ENCODE data around the gene CPNE9.

Gene CPNE9

GRCh38 chr3:9687514-9687913, 16.1 kb upstream of the CPNE9 start:
- DNase-seq (ENCODE audit: low read depth), result no peak

- no peak for DNase-seq (ENCODE audit: low read depth)
Measured at GRCh38 chr3:9688961-9689360, 14.7 kb upstream of the CPNE9 start.

GRCh38 chr3:9689757-9690156, 13.9 kb upstream of the CPNE9 start:
- no peak for DNase-seq (ENCODE audit: low read depth)

- DNase-seq (ENCODE audit: low read depth), result no peak
Measured at GRCh38 chr3:9690451-9691450, 12.9 kb upstream of the CPNE9 start.

- no peak for DNase-seq (ENCODE audit: low read depth)
Measured at GRCh38 chr3:9691636-9692035, 12.0 kb upstream of the CPNE9 start.

- DNase-seq (ENCODE audit: low read depth), result no peak
Measured at GRCh38 chr3:9692416-9692815, 11.2 kb upstream of the CPNE9 start.

- DNase-seq (ENCODE audit: low read depth), result no peak
Measured at GRCh38 chr3:9695345-9695744, 8.3 kb upstream of the CPNE9 start.

GRCh38 chr3:9695746-9696145, 7.9 kb upstream of the CPNE9 start:
- DNase-seq (ENCODE audit: low read depth), result no peak

GRCh38 chr3:9696480-9697220, 7.0 kb upstream of the CPNE9 start:
- no peak for DNase-seq (ENCODE audit: low read depth)

GRCh38 chr3:9697892-9698291, 5.7 kb upstream of the CPNE9 start:
- DNase-seq (ENCODE audit: low read depth), result no peak

GRCh38 chr3:9698293-9698692, 5.3 kb upstream of the CPNE9 start:
- no peak for DNase-seq (ENCODE audit: low read depth)

GRCh38 chr3:9700536-9700935, 3.1 kb upstream of the CPNE9 start:
- no peak for DNase-seq (ENCODE audit: low read depth)

GRCh38 chr3:9701006-9701405, 2.6 kb upstream of the CPNE9 start:
- DNase-seq (ENCODE audit: low read depth), result no peak

GRCh38 chr3:9701711-9702110, 1.9 kb upstream of the CPNE9 start:
- no peak for DNase-seq (ENCODE audit: low read depth)

- no peak for DNase-seq (ENCODE audit: low read depth)
Measured at GRCh38 chr3:9703240-9703639, 393 bp upstream of the CPNE9 start.

GRCh38 chr3:9704347-9705322, 1.0 kb downstream of the CPNE9 start:
- no peak for DNase-seq (ENCODE audit: low read depth)

GRCh38 chr3:9710174-9710739, 6.6 kb downstream of the CPNE9 start:
- DNase-seq (ENCODE audit: low read depth), result no peak

- no peak for DNase-seq (ENCODE audit: low read depth)
Measured at GRCh38 chr3:9712415-9712814, 8.8 kb downstream of the CPNE9 start.

GRCh38 chr3:9713142-9713541, 9.5 kb downstream of the CPNE9 start:
- DNase-seq (ENCODE audit: low read depth), result no peak

GRCh38 chr3:9715136-9715535, 11.5 kb downstream of the CPNE9 start:
- no peak for DNase-seq (ENCODE audit: low read depth)

- DNase-seq (ENCODE audit: low read depth), result no peak
Measured at GRCh38 chr3:9715764-9716437, 12.3 kb downstream of the CPNE9 start.
